ENCODE data around the gene PNLDC1.
"Not testable (repeated sequence)": the region's sequence is repeated elsewhere in the genome, so short reads cannot be mapped to it uniquely, and the experiment has no call there.

The PNLDC1 gene

GRCh38 chr6:159788276-159788675, 11.8 kb upstream of the PNLDC1 start:
- no peak for DNase-seq (ENCODE audit: low read depth in 3 of 3)

GRCh38 chr6:159788753-159789376, 11.2 kb upstream of the PNLDC1 start:
- peak in 2 of 3 experiments; percentile 3 to 18 for DNase-seq (ENCODE audit: low read depth in 3 of 3)

GRCh38 chr6:159789377-159790148, 10.5 kb upstream of the PNLDC1 start, which contains the start of gene TCP1:
TCP1 (minus strand) TSS chr6:159789602; CDS start chr6:159789468, 134 bp downstream.
- peak; percentile 94 to 99 (median 98) for DNase-seq (ENCODE audit: low read depth in 3 of 3)

GRCh38 chr6:159790149-159790955, 9.7 kb upstream of the PNLDC1 start, which contains the start of gene MRPL18:
MRPL18 (plus strand) TSS chr6:159790467; CDS start chr6:159790588, 121 bp downstream.
- peak; percentile 69 to 77 (median 71) for DNase-seq (ENCODE audit: low read depth in 3 of 3)

- DNase-seq (ENCODE audit: low read depth in 3 of 3), result no peak
Observed at GRCh38 chr6:159790956-159791598, 9.0 kb upstream of the PNLDC1 start.

GRCh38 chr6:159794976-159795375, 5.1 kb upstream of the PNLDC1 start:
- DNase-seq (ENCODE audit: low read depth in 3 of 3), result not testable (repeated sequence)

- DNase-seq (ENCODE audit: low read depth in 3 of 3), result no peak
Observed at GRCh38 chr6:159797554-159797953, 2.5 kb upstream of the PNLDC1 start.

- DNase-seq (ENCODE audit: low read depth in 3 of 3), result no peak
Observed at GRCh38 chr6:159801935-159802334, 1.9 kb downstream of the PNLDC1 start.

GRCh38 chr6:159804504-159804903, 4.4 kb downstream of the PNLDC1 start:
- DNase-seq (ENCODE audit: low read depth in 3 of 3), result no peak

GRCh38 chr6:159805440-159806020, 5.5 kb downstream of the PNLDC1 start:
- DNase-seq (ENCODE audit: low read depth in 3 of 3), result no peak

GRCh38 chr6:159806021-159806458, 6.0 kb downstream of the PNLDC1 start:
- DNase-seq (ENCODE audit: low read depth in 3 of 3), result no peak

GRCh38 chr6:159807150-159807858, 7.2 kb downstream of the PNLDC1 start:
- DNase-seq (ENCODE audit: low read depth in 3 of 3), result no peak

- DNase-seq (ENCODE audit: low read depth in 3 of 3), result no peak
Observed at GRCh38 chr6:159808647-159809046, 8.6 kb downstream of the PNLDC1 start.

GRCh38 chr6:159809149-159809548, 9.1 kb downstream of the PNLDC1 start:
- DNase-seq (ENCODE audit: low read depth in 3 of 3), result no peak

GRCh38 chr6:159813781-159814180, 13.7 kb downstream of the PNLDC1 start:
- no peak for DNase-seq (ENCODE audit: low read depth in 3 of 3)

GRCh38 chr6:159815410-159815809, 15.3 kb downstream of the PNLDC1 start:
- DNase-seq (ENCODE audit: low read depth in 3 of 3), result no peak

- DNase-seq (ENCODE audit: low read depth in 3 of 3), result not testable (repeated sequence)
Observed at GRCh38 chr6:159816775-159817174, 16.7 kb downstream of the PNLDC1 start.

- DNase-seq (ENCODE audit: low read depth in 3 of 3), result no peak
Observed at GRCh38 chr6:159817951-159818739, 18.1 kb downstream of the PNLDC1 start.

- no peak for DNase-seq (ENCODE audit: low read depth in 3 of 3)
Observed at GRCh38 chr6:159819098-159819497, 19.0 kb downstream of the PNLDC1 start.
